Islet of Langerhans (tissue), 1 donor: ENCODE measurements around the gene C10orf53.

Experiments used
- FAIRE-seq: peaks from one replicate; lab custom pipeline; 2011; peaks lifted over from hg19 to GRCh38; lab: Jason Lieb, UNC

The C10orf53 gene

GRCh38 chr10:49737474-49738201 is 58.2 kb downstream of the C10orf53 start:
- FAIRE-seq = no peak

GRCh38 chr10:49738616-49739360 is 59.3 kb downstream of the C10orf53 start:
- no peak for FAIRE-seq

GRCh38 chr10:49739426-49739825 is 60.0 kb downstream of the C10orf53 start:
- FAIRE-seq = no peak

GRCh38 chr10:49740346-49741107 is 61.1 kb downstream of the C10orf53 start:
- no peak for FAIRE-seq

GRCh38 chr10:49741108-49741995 is 61.9 kb downstream of the C10orf53 start:
- no peak for FAIRE-seq

- no peak for FAIRE-seq
These were observed 63.4 kb downstream of the C10orf53 start for GRCh38 chr10:49742683-49743463.

GRCh38 chr10:49743464-49744075 is 64.1 kb downstream of the C10orf53 start:
- FAIRE-seq = no peak

- no peak for FAIRE-seq
These were observed 64.7 kb downstream of the C10orf53 start for GRCh38 chr10:49744091-49744685.

- FAIRE-seq = no peak
These were observed 65.6 kb downstream of the C10orf53 start for GRCh38 chr10:49744924-49745605.

GRCh38 chr10:49745756-49746155 is 66.3 kb downstream of the C10orf53 start:
- FAIRE-seq = no peak

- FAIRE-seq = no peak
These were observed 67.3 kb downstream of the C10orf53 start for GRCh38 chr10:49746626-49747302.
